Activated B cell treated with CpG ODN at 0.5 μM for 24 hours (primary cell): ENCODE data around the gene ZSCAN22. TPM values are rescaled to one million over a fixed set of nuclear protein-coding genes. Genes with fewer than 3 reads are reported as not detected.

Source experiments
- ATAC-seq: fragments of 200-7000 bp; cut with Tn5 transposase; one replicate; pipeline ENCODE4 v1.10.0; 2021; ENCODE audit warnings: low read depth, mild to moderate bottlenecking, moderate library complexity
- CTCF ChIA-PET: fragments of 350-600 bp; sonication (Branson Sonifier 250); formaldehyde crosslinking; loops from one replicate; lab custom pipeline; 2021; ENCODE audit warnings: antibody characterized with exemption; lab: Charles Lee
- POLR2A ChIA-PET: fragments of 350-600 bp; sonication (Branson Sonifier 250); formaldehyde crosslinking; loops from one replicate; lab custom pipeline; 2021; ENCODE audit warnings: antibody characterized with exemption; lab: Charles Lee
- DNase-seq: peaks from one replicate; pipeline ENCODE4 v3.0.0; 2022
- H3K27ac Mint-ChIP-seq: one replicate; pipeline ENCODE4 v1.8.0; 2020; ENCODE audit warnings: mixed read lengths
- H3K27me3 Mint-ChIP-seq: one replicate; pipeline ENCODE4 v1.8.0; 2021; ENCODE audit warnings: mixed read lengths
- H3K36me3 Mint-ChIP-seq: one replicate; pipeline ENCODE4 v1.8.0; 2021; ENCODE audit warnings: low read depth, mixed read lengths
- H3K4me1 Mint-ChIP-seq: one replicate; pipeline ENCODE4 v1.8.0; 2021; ENCODE audit warnings: mixed read lengths
- H3K4me3 Mint-ChIP-seq: one replicate; pipeline ENCODE4 v1.8.0; 2020; ENCODE audit warnings: mild to moderate bottlenecking, mixed read lengths
- H3K9me3 Mint-ChIP-seq: one replicate; pipeline ENCODE4 v1.8.0; 2020; ENCODE audit warnings: mixed read lengths
- CTCF ChIP-seq: fragments of 200-600 bp; IDR thresholded peaks from one replicate; pipeline ENCODE4 v1.8.0; 2022; ENCODE audit warnings: antibody characterized with exemption, mild to moderate bottlenecking
- intact Hi-C: fragments of 100-400 bp; cut with micrococcal nuclease; formaldehyde crosslinking; loops from one replicate; pipeline ENCODE4 v1.15.1; 2024
- total RNA-seq: library from RNA; stranded (reverse); gene quantifications from 2 replicates; pipeline ENCODE4 v1.2.3, GENCODE V29; 2022

The ZSCAN22 gene
- total RNA-seq, 1 donor from 2014 or later, result 4.7 TPM

- CTCF ChIA-PET, result interaction anchor here (1.0 to 1.3 kb wide), 2 partner anchors 18 to 139 kb away, joined by 3 to 4 read pairs; partner anchors contain the start of genes ZBTB45 and ZNF497
- H3K4me1 Mint-ChIP-seq, result peaks cover 37% of the 10 kb centered on the region
- POLR2A ChIA-PET, result interaction anchor here (0.5 to 4.2 kb wide), 20 partner anchors 10 to 634 kb away, joined by 3 to 89 read pairs (median 4); partner anchors contain the start of genes CHMP2A, TRIM28, UBE2M and ZBTB45
- TF ChIP-seq CTCF, result no peak
- peak within 1 kb of the TSS; percentile 87 for H3K27ac Mint-ChIP-seq
- no peaks in the 10 kb centered on the region for H3K27me3 Mint-ChIP-seq
- H3K4me3 Mint-ChIP-seq, result peak within 1 kb of the TSS; percentile 83
- no peaks in the 10 kb centered on the region for H3K9me3 Mint-ChIP-seq
- peak; percentile 96 for DNase-seq
- H3K36me3 Mint-ChIP-seq, result no peaks in the 10 kb centered on the region
- intact Hi-C loops, result loop anchor here (1.0 to 2.0 kb wide), 14 partner anchors 19 to 198 kb away; partner anchors contain the start of genes ERVK3-1, MZF1, ZBTB45 and ZNF132
- peak; percentile 86 for ATAC-seq
Observed at GRCh38 chr19:58380662-58381459, 54.1 kb downstream of the ZSCAN22 start, which contains the start of gene ZNF837. Gene ZNF837, minus strand, starts transcription at chr19:58381030. Its CDS starts 11,698 bp downstream, at chr19:58369332.

DNA sequence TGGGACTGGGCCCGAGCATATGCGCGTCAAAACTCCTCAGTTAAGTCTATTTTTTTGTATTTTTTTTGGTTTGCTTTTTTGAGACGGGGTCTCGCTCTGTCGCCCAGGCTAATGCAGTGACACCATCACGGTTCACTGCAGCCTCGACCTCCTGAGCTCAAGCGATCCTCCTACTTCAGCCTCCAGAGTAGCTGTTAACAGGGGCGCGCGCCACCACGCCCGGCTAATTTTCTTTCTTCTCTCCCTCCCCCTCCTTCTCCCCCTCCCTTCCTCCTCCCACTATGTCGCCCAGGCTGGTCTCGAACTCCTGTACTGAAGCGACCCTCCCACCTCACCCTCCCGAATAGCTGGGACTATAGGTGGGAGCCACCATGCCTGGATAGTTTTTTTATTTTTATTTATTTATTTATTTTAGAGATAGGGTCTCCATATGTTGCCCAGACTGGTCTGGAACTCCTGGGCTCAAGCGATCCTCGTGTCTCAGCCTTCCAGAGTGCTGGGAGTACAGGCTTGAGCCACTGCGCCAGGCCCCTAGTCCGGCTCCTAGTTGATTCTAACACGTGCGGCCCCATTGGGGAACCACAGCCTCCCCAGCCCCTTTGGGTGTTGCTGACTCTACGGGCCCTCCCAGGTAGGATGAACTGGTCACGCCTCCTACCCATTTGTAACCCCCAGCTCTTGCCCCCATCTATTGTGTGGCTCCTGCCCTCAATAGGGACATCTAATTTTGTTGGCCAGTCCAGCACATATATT lies 54.8 kb downstream of the ZSCAN22 start:
- ChIA-PET POLR2A (interaction anchor here (0.6 to 4.2 kb wide), 21 partner anchors 9 to 717 kb away, joined by 3 to 89 read pairs (median 3); partner anchors contain the start of genes CHMP2A, TRIM28, UBE2M and ZBTB45), CTCF (interaction anchor here (1.0 to 1.3 kb wide), 2 partner anchors 19 to 138 kb away, joined by 3 to 4 read pairs; partner anchors contain the start of genes ZBTB45 and ZNF497)
- Mint-ChIP-seq H3K27me3 (no peaks in the 10 kb centered on the region), H3K9me3 (no peaks in the 10 kb centered on the region), H3K4me3 (peak overlapping the region; percentile 83), H3K27ac (peak overlapping the region; percentile 87), H3K36me3 (no peaks in the 10 kb centered on the region), H3K4me1 (peaks cover 40% of the 10 kb centered on the region)
- ATAC-seq, result no peak
- DNase-seq, result no peak
- intact Hi-C loops, result loop anchor here (1.0 to 2.0 kb wide), 13 partner anchors 19 to 198 kb away; partner anchors contain the start of genes ERVK3-1, MZF1, ZBTB45 and ZNF132
- no peak for TF ChIP-seq CTCF

GRCh38 chr19:58382997-58383603 lies 56.3 kb downstream of the ZSCAN22 start:
- Mint-ChIP-seq H3K27me3 (no peaks in the 10 kb centered on the region), H3K4me1 (peaks cover 51% of the 10 kb centered on the region), H3K27ac (no peak overlapping the region), H3K36me3 (peaks cover 12% of the 10 kb centered on the region), H3K4me3 (peak overlapping the region; percentile 24), H3K9me3 (no peaks in the 10 kb centered on the region)
- ChIA-PET POLR2A (interaction anchor here (0.6 to 2.1 kb wide), 2 partner anchors 20 to 140 kb away, joined by 3 to 10 read pairs; no protein-coding TSS in a partner anchor), CTCF (no interaction called here)
- ATAC-seq (no peak), DNase-seq (no peak)
- no peak for TF ChIP-seq CTCF
- intact Hi-C loops, result no loop called here

GRCh38 chr19:58385313-58385890 lies 58.6 kb downstream of the ZSCAN22 start:
- DNase-seq, result no peak

More at GRCh38 chr19:58385313-58385890, 58.6 kb downstream of the ZSCAN22 start:
- H3K27ac Mint-ChIP-seq, result peak overlapping the region; percentile 98
- peaks cover 49% of the 10 kb centered on the region for H3K4me1 Mint-ChIP-seq
- H3K36me3 Mint-ChIP-seq, result peaks cover 32% of the 10 kb centered on the region
- intact Hi-C loops, result no loop called here
- POLR2A ChIA-PET, result interaction anchor here (0.8 to 5.0 kb wide), 3 partner anchors 22 to 114 kb away, joined by 3 to 40 read pairs (median 3); partner anchors contain the start of gene ZNF497
- H3K27me3 Mint-ChIP-seq, result no peaks in the 10 kb centered on the region
- no peaks in the 10 kb centered on the region for H3K9me3 Mint-ChIP-seq
- TF ChIP-seq CTCF, result no peak
- peak overlapping the region; percentile 95 for H3K4me3 Mint-ChIP-seq
- CTCF ChIA-PET, result no interaction called here
- ATAC-seq, result no peak
